KOPT-K1 (cell line): ENCODE data around the gene SLC26A3.

Source experiments
- H3K27ac ChIP-seq: fragments of 200-600 bp; sonication (generic); 2 replicates; pipeline ENCODE4 v1.5.1; 2016; ENCODE audit warnings: antibody characterized with exemption, mild to moderate bottlenecking, low read depth, low read length; ENCODE audit not compliant: poor library complexity, severe bottlenecking
- H3K36me3 ChIP-seq: fragments of 200-600 bp; sonication (generic); 2 replicates; pipeline ENCODE4 v1.5.1; 2017; ENCODE audit warnings: antibody characterized with exemption, mild to moderate bottlenecking, low read length, moderate library complexity; ENCODE audit not compliant: insufficient read depth
- H3K9me3 ChIP-seq: fragments of 200-600 bp; sonication (generic); 2 replicates; pipeline ENCODE4 v1.5.1; 2017; ENCODE audit warnings: antibody characterized with exemption, low read length, mild to moderate bottlenecking; ENCODE audit not compliant: insufficient read depth, poor library complexity, severe bottlenecking

Gene SLC26A3

DNA sequence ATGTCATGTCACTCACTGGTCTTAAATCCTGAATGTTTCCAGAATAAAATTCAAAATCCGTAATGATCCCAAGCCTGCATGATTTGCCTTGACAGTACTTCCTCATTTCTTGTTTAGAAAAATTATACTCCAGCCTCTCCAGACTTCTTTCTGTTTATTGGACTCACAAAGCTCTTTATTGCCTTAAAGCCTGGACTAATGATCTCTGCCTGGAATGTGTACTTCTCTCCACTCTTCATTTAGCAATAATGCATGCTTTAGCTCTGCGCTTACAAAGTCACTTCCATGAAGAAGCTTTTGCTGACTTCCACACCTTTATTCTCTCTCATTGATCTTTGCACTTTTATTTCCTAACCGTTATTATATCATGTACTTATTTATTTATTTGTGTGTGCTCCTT, 27.4 kb upstream of the SLC26A3 start:
- Histone ChIP-seq H3K27ac (no peak overlapping the region), H3K36me3 (no peaks in the 10 kb centered on the region), H3K9me3 (no peaks in the 10 kb centered on the region)

DNA sequence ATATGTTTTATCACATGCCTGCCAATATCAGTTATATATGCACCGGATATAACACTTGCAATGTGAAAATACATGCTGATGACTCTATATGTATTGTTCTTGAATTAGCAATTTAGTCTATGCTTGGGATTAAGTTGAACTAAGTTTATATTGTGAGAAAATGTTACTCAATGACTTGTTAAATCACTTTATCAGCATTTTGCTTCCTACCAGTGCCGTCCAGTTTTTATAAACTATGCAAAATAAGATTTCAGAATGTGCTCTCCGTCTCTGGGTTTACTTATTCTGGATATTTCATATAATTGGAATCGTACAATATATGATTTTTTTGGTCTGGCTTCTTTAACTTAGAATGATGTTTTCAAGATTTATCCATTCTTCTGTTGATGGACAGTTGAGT, 25.5 kb upstream of the SLC26A3 start:
- Histone ChIP-seq H3K36me3 (no peaks in the 10 kb centered on the region), H3K9me3 (peaks cover 6% of the 10 kb centered on the region), H3K27ac (no peak overlapping the region)

DNA sequence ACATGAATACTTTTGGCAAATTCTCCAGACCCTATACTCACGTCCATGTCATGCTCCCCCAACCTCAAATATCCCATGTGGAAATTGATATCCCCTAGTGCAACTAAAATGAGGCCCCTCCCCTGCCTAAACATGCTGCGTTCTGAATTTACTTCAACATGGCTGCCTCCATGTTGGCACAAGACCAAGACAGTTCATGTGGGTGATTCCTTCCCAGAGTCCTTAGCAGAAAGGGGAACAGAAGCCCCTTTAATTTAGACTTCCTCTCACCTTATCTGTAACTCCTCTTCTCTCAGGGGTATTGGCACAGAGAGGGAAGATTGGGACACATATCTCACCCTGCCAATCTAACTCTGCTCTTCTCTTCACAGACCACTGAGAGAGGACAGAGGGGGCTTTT, 24.5 kb upstream of the SLC26A3 start:
- no peak overlapping the region for H3K27ac ChIP-seq
- peaks cover 6% of the 10 kb centered on the region for H3K9me3 ChIP-seq
- no peaks in the 10 kb centered on the region for H3K36me3 ChIP-seq

- Histone ChIP-seq H3K36me3 (no peaks in the 10 kb centered on the region), H3K27ac (no peak overlapping the region), H3K9me3 (peaks cover 6% of the 10 kb centered on the region)
These were observed 23.4 kb upstream of the SLC26A3 start for GRCh38 chr7:107826451-107826850.

DNA sequence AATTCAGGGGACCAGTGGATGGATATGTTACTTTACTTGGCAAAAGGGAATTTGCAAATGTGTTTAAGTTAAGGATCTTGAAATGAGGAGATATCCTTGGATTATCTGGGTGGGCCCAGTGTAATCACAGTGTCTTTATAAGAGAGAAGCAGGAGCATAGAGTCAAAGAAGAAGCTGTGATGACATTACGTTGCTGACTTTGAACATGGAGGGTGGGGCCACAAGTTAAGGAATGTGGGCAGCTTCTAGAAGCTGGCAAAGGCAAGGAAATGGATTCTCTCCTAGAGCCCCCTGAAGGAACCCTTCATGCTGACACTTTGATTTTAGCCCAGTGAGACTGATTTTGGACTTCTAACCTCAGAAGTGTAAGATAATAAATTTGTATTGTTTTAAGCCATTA, 21.8 kb upstream of the SLC26A3 start:
- H3K36me3 ChIP-seq, result no peaks in the 10 kb centered on the region
- H3K27ac ChIP-seq, result no peak overlapping the region
- H3K9me3 ChIP-seq, result peaks cover 6% of the 10 kb centered on the region

GRCh38 chr7:107818622-107819021, 15.6 kb upstream of the SLC26A3 start:
- H3K36me3 ChIP-seq, result no peaks in the 10 kb centered on the region
- no peaks in the 10 kb centered on the region for H3K9me3 ChIP-seq
- H3K27ac ChIP-seq, result no peak overlapping the region

- H3K9me3 ChIP-seq, result no peaks in the 10 kb centered on the region
- H3K36me3 ChIP-seq, result no peaks in the 10 kb centered on the region
- H3K27ac ChIP-seq, result no peak overlapping the region
These were observed 13.1 kb upstream of the SLC26A3 start for GRCh38 chr7:107816011-107816566.

DNA sequence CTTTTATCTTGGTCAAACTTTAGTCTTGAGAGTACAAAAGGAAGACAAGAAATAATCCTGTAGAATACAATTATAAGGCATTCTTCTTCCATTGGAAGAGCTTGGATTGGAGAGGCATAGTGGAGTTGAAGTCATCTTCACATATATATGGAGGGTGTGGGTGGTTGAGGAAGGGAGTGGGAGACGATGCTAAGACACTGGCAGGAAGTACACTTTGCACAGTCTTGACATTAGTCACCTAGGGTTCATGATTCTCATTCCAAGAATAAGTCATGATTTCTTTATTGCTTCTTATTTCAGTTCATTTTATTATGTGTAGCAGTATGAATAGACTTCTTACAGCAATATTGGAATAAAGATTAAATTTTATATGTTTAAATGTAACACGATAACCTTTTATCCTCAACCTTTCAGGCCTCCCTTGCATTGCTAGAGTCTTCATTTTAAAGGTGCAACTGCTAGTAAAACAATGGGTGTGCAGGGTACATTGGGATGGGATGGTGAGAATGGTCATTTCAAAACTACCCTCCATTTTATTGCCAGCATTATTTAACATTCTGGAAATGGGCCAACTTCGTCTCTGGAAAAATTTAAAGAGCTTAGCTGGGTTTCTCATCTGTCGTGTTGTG, 12.3 kb upstream of the SLC26A3 start:
- Histone ChIP-seq H3K9me3 (no peaks in the 10 kb centered on the region), H3K27ac (no peak overlapping the region), H3K36me3 (no peaks in the 10 kb centered on the region)

GRCh38 chr7:107813524-107813923, 10.5 kb upstream of the SLC26A3 start:
- no peaks in the 10 kb centered on the region for H3K36me3 ChIP-seq
- no peak overlapping the region for H3K27ac ChIP-seq
- H3K9me3 ChIP-seq, result no peaks in the 10 kb centered on the region

GRCh38 chr7:107811934-107812333, 8.9 kb upstream of the SLC26A3 start:
- H3K9me3 ChIP-seq, result no peaks in the 10 kb centered on the region
- no peak overlapping the region for H3K27ac ChIP-seq
- no peaks in the 10 kb centered on the region for H3K36me3 ChIP-seq

DNA sequence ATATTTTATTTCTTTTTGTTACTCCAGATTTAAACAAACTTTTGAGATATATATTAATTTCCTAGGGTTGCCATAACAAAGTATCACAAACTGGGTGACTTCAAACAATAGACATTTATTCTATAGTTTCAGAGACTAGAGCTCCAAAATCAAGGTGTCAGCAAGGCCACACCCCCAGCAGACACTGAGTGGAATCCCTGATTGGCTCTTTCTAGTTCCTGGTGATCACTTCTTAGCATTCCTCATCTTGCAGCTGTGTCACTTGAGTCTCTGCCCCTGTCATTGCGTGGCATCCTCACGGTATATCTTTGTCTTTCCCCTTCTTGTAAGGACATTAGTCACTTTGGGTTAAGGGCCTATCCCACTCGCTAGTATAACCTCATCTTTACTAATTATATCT, 7.6 kb upstream of the SLC26A3 start:
- H3K9me3 ChIP-seq, result no peaks in the 10 kb centered on the region
- H3K36me3 ChIP-seq, result no peaks in the 10 kb centered on the region
- H3K27ac ChIP-seq, result no peak overlapping the region

DNA sequence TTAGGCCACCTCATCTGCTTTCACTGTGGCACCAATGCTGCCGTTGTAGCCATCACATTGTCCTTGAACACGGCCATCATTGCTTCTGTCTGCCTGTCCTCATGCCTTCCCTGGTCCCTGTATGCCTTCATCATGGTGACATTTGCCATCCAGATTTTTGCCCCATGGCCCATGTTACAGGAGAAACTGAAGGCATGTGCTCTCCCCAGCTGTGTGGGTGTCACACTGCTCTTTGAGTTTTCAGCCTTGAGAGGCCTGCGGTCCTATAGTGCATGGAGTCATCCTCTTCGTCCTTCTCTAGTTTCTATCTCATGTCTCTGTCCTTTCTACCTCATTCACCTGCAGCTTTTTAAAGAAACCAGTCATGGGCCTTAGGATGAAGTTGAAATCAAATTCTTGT, 6.2 kb upstream of the SLC26A3 start:
- H3K36me3 ChIP-seq, result no peaks in the 10 kb centered on the region
- H3K9me3 ChIP-seq, result no peaks in the 10 kb centered on the region
- no peak overlapping the region for H3K27ac ChIP-seq

- H3K36me3 ChIP-seq, result no peaks in the 10 kb centered on the region
- no peaks in the 10 kb centered on the region for H3K9me3 ChIP-seq
- H3K27ac ChIP-seq, result no peak overlapping the region
These were observed 3.3 kb downstream of the SLC26A3 start for GRCh38 chr7:107799647-107800264.

- H3K27ac ChIP-seq, result no peak overlapping the region
- H3K9me3 ChIP-seq, result no peaks in the 10 kb centered on the region
- H3K36me3 ChIP-seq, result no peaks in the 10 kb centered on the region
These were observed 10.7 kb downstream of the SLC26A3 start for GRCh38 chr7:107792364-107792763.

GRCh38 chr7:107789647-107790046, 13.4 kb downstream of the SLC26A3 start:
- Histone ChIP-seq H3K27ac (no peak overlapping the region), H3K9me3 (no peaks in the 10 kb centered on the region), H3K36me3 (no peaks in the 10 kb centered on the region)

DNA sequence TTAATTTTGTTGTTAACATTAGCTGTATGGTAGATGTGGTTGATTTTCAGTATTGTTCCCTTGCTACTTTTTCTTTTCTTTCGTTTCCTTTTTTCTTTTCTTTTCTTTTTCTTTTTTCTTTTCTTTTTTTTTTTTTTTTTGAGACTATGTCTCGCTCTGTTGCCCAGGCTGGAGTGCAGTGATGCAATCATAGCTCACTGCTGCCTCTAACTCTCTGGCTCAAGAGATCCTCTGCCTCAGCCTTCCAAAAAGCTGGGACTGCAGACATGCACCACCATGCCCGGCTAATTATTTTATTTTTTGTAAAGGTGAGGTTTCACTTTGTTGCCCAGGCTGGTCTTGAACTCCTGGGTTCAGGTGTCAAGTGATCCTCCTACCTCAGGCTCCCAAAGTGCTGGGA, 14.4 kb downstream of the SLC26A3 start:
- Histone ChIP-seq H3K36me3 (no peaks in the 10 kb centered on the region), H3K27ac (no peak overlapping the region), H3K9me3 (no peaks in the 10 kb centered on the region)
